GM19099 (cell line): ENCODE measurements around the gene PRF1.

ENCODE experiments used
- POLR2A ChIP-seq: IDR thresholded peaks from 3 replicates; pipeline ENCODE4 v1.6.1; 2011; ENCODE audit warnings: low read depth; ENCODE audit not compliant: insufficient read length; ENCODE audit errors: extremely low read depth

PRF1 gene

GRCh38 chr10:70618663-70619062 is 16.1 kb upstream of the PRF1 start:
- TF ChIP-seq POLR2A = no peak

GRCh38 chr10:70617798-70618568 is 15.4 kb upstream of the PRF1 start:
- no peak for TF ChIP-seq POLR2A

- no peak for TF ChIP-seq POLR2A
Measured at GRCh38 chr10:70616761-70617160, 14.2 kb upstream of the PRF1 start.

- TF ChIP-seq POLR2A = no peak
Measured at GRCh38 chr10:70615784-70616522, 13.4 kb upstream of the PRF1 start.

- TF ChIP-seq POLR2A = no peak
Measured at GRCh38 chr10:70615211-70615610, 12.7 kb upstream of the PRF1 start.

GRCh38 chr10:70613941-70614340 is 11.4 kb upstream of the PRF1 start:
- TF ChIP-seq POLR2A = no peak

- TF ChIP-seq POLR2A = no peak
Measured at GRCh38 chr10:70607936-70608335, 5.4 kb upstream of the PRF1 start.

GRCh38 chr10:70605161-70605560 is 2.6 kb upstream of the PRF1 start:
- TF ChIP-seq POLR2A = no peak

- no peak for TF ChIP-seq POLR2A
Measured at GRCh38 chr10:70604106-70604505, 1.6 kb upstream of the PRF1 start.

- TF ChIP-seq POLR2A = no peak
Measured at GRCh38 chr10:70603449-70603801, 884 bp upstream of the PRF1 start.

GRCh38 chr10:70601746-70602145 is 795 bp downstream of the PRF1 start:
- TF ChIP-seq POLR2A = no peak

GRCh38 chr10:70600512-70601395 is 1.8 kb downstream of the PRF1 start:
- no peak for TF ChIP-seq POLR2A

GRCh38 chr10:70599791-70600190 is 2.8 kb downstream of the PRF1 start:
- no peak for TF ChIP-seq POLR2A

GRCh38 chr10:70599319-70599718 is 3.2 kb downstream of the PRF1 start:
- TF ChIP-seq POLR2A = no peak

GRCh38 chr10:70598857-70599295 is 3.7 kb downstream of the PRF1 start:
- no peak for TF ChIP-seq POLR2A
